Right lung (tissue), 5 donors: Measurements from ENCODE around the gene ITSN1. TPM values are rescaled to one million over a fixed set of nuclear protein-coding genes. Genes with fewer than 3 reads are reported as not detected.
"Not testable (repeated sequence)": the region's sequence is repeated elsewhere in the genome, so short reads cannot be mapped to it uniquely, and the experiment has no call there.

Experiments used
- DNase-seq, 2 donors: peaks; one replicate each; pipeline ENCODE4 v3.0.0-alpha.2; 2013
- polyA plus RNA-seq, 5 donors: library from polyadenylated mRNA; unstranded; fragments of 120-200 nt; gene quantifications; one replicate each; pipeline versions ENCODE4 v1.2.1 to v1.2.3, GENCODE V29; 2013; ENCODE audit warnings: inconsistent platforms in 1 of 5, low replicate concordance in 1 of 5; ENCODE audit not compliant: insufficient read length in 5 of 5, insufficient read depth in 1 of 5

ITSN1 gene
- polyA plus RNA-seq, 5 donors, result 39.1 to 57.2 (median 48.7) TPM

GRCh38 chr21:33859373-33860102, 217.2 kb downstream of the ITSN1 start:
- DNase-seq, result no peak

- no peak for DNase-seq
Measured at GRCh38 chr21:33860332-33860879, 218.1 kb downstream of the ITSN1 start.

- DNase-seq, result no peak
Measured at GRCh38 chr21:33861125-33861524, 218.8 kb downstream of the ITSN1 start.

GRCh38 chr21:33863191-33863590, 220.9 kb downstream of the ITSN1 start:
- DNase-seq, result not testable (repeated sequence)

- DNase-seq, result no peak
Measured at GRCh38 chr21:33864150-33864549, 221.8 kb downstream of the ITSN1 start.

GRCh38 chr21:33865176-33865575, 222.9 kb downstream of the ITSN1 start:
- DNase-seq, result no peak

- DNase-seq, result no peak
Measured at GRCh38 chr21:33865996-33866575, 223.8 kb downstream of the ITSN1 start.

- no peak for DNase-seq
Measured at GRCh38 chr21:33866826-33867225, 224.5 kb downstream of the ITSN1 start.

GRCh38 chr21:33867868-33868267, 225.6 kb downstream of the ITSN1 start:
- DNase-seq, result not testable (repeated sequence)

- DNase-seq, result no peak
Measured at GRCh38 chr21:33869873-33870272, 227.6 kb downstream of the ITSN1 start.

GRCh38 chr21:33870768-33871167, 228.5 kb downstream of the ITSN1 start:
- DNase-seq, result no peak

- no peak for DNase-seq
Measured at GRCh38 chr21:33871171-33871570, 228.9 kb downstream of the ITSN1 start.

- DNase-seq, result no peak
Measured at GRCh38 chr21:33872881-33873515, 230.7 kb downstream of the ITSN1 start.

- DNase-seq, result no peak
Measured at GRCh38 chr21:33874161-33874560, 231.9 kb downstream of the ITSN1 start.

GRCh38 chr21:33875026-33875695, 232.9 kb downstream of the ITSN1 start:
- DNase-seq, result no peak

- no peak for DNase-seq
Measured at GRCh38 chr21:33878824-33879223, 236.5 kb downstream of the ITSN1 start.

- DNase-seq, result no peak
Measured at GRCh38 chr21:33880626-33881025, 238.3 kb downstream of the ITSN1 start.

- DNase-seq, result no peak
Measured at GRCh38 chr21:33881689-33882440, 239.6 kb downstream of the ITSN1 start.

GRCh38 chr21:33883118-33883517, 240.8 kb downstream of the ITSN1 start:
- no peak for DNase-seq

GRCh38 chr21:33884376-33885171, 242.3 kb downstream of the ITSN1 start:
- no peak for DNase-seq

- DNase-seq, result no peak
Measured at GRCh38 chr21:33885172-33885514, 242.8 kb downstream of the ITSN1 start.
